ENCODE results near the gene GALNT9.

GRCh38 chr12:132154941-132155770 lies 174.2 kb downstream of the GALNT9 start:
- TF ChIP-seq POLR2AphosphoS5 (IDR thresholded peaks at IDR 0.05) (no peak), CTCF (IDR thresholded peaks at IDR 0.05) (no peak)

Data from sigmoid colon (tissue), 4 donors.